Glomerular visceral epithelial cell (primary cell): ENCODE measurements around the gene GRID2.

Source experiments
- DNase-seq: peaks from one replicate; pipeline ENCODE4 v3.0.0-alpha.2; 2016; ENCODE audit errors: extremely low spot score

The GRID2 gene

GRCh38 chr4:93080316-93080715 is 776.5 kb downstream of the GRID2 start:
- DNase-seq = no peak

DNA sequence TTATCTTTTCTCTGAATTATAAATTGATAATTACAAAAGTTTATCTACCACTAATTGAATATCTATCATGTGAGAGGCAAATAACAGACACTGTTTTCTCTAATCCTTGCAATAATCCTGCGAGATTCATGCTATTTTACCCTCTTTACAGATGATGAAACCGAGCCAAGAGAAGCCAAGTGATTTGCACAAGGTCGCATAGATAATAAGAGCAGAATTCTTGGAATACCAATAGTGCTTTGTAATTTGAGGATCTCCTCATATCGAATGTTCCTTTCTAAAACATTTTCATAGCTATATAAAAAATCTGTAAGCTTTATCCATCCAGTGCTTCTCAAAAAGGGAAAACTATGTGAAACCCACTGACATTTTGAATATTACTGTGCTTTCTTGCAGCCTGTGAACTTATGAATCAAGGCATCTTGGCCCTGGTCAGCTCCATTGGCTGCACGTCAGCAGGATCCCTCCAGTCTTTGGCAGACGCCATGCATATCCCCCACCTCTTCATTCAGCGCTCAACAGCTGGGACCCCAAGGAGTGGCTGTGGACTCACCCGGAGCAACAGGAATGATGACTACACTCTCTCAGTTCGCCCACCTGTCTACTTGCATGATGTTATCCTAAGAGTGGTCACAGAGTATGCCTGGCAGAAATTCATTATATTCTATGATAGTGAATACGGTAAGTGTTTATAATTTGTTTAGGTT is 781.0 kb downstream of the GRID2 start:
- DNase-seq = no peak

GRCh38 chr4:93086356-93086755 is 782.6 kb downstream of the GRID2 start:
- no peak for DNase-seq

- no peak for DNase-seq
These were observed 789.0 kb downstream of the GRID2 start for GRCh38 chr4:93092765-93093164.

DNA sequence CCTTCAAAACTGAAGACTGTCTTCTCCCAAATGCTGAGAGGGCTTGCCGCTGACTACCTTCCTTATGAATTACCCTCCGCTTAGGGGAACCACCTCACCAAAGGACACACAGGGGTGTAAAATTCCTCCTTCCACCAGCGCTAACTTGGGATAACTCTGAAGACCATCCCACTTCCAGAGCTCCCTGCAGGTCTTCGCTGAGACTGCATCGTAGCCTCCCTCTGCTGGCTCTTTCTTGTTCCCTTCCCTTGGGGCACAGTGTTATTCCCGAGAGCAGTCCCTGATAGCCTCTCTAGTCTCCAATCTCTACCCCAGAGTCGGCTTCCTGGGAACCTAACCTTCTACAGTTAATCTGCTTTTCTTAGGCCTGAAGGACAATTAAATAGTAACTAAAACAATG is 799.3 kb downstream of the GRID2 start:
- no peak for DNase-seq

GRCh38 chr4:93116624-93117023 is 812.9 kb downstream of the GRID2 start:
- DNase-seq = no peak

DNA sequence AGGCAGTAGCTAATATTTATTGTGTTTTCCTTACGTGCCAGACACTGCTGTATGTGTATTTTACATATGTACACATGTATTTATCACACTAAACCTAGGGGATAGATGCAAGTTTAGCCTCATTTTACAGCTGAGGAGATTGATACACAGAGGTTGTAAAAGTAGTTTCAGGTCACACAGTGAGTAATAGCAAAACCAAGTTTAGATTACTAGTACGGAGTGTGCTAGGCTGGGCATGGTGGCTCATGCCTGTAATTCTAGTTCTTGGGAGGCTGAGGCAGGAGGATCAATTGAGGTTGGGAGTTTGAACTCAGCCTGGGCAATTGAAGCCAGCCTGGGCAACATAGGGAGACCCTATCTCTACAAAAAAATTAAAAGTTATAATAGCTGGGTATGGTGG is 823.7 kb downstream of the GRID2 start:
- no peak for DNase-seq

GRCh38 chr4:93132631-93133030 is 828.9 kb downstream of the GRID2 start:
- DNase-seq = no peak

DNA sequence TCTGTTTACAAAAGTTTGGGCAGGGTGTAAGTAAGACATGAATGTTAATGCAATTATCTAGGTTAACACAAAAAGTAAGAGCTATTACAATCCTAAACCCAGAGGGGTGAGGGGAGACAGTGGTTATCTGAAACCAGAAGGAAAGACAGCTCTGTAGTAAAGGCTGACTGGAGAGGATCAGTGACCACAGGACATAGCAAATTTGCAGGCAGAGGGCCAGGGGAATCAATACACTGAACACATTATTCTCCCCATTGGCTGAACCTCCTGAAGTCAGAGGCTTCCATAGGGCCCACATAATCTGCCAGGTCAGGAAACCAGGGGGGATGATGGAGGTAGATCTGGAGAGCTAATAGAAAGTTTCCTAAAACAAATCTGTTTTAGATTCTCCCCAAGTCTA is 835.4 kb downstream of the GRID2 start:
- no peak for DNase-seq

DNA sequence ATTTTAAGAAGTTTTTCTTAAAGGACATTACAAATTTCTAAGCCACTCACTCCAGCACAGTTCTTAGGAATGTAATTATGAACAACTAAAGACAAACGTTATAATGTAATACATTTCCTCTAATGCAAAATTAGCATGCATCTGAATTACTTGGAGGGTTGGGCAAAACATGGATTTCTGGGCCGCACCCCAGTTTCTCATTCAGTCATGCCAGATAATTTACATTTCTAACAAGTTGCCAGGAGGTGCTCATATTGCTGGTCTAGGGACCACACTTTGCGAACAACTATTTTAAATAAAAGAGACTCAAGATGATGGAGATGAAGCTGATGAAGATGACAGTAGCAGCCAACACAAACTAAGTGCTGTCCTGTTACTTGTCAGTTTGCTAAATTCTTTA is 840.1 kb downstream of the GRID2 start:
- no peak for DNase-seq

GRCh38 chr4:93144644-93145043 is 840.9 kb downstream of the GRID2 start:
- DNase-seq = no peak

GRCh38 chr4:93147524-93148212 is 843.9 kb downstream of the GRID2 start:
- no peak for DNase-seq

GRCh38 chr4:93152491-93152890 is 848.7 kb downstream of the GRID2 start:
- DNase-seq = no peak

GRCh38 chr4:93157986-93158385 is 854.2 kb downstream of the GRID2 start:
- no peak for DNase-seq

GRCh38 chr4:93168053-93168452 is 864.3 kb downstream of the GRID2 start:
- DNase-seq = no peak

DNA sequence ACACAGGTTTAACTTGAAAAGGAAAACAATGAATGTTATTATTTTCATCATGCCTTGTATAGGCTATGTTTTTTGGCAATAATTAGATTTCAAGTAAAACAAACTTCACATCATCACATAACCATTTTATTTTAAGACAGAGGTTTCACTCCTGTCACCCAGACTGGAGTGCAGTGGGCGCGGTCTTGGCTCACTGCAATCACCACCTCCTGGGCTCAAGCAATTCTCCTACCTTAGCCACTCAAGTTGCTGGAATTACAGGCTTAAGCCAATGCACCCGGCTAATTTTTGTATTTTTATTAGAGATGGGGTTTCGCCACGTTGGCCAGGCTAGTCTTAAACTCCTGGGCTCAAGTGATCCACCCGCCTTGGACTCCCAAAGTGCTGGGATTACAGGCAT is 866.2 kb downstream of the GRID2 start:
- DNase-seq = no peak

DNA sequence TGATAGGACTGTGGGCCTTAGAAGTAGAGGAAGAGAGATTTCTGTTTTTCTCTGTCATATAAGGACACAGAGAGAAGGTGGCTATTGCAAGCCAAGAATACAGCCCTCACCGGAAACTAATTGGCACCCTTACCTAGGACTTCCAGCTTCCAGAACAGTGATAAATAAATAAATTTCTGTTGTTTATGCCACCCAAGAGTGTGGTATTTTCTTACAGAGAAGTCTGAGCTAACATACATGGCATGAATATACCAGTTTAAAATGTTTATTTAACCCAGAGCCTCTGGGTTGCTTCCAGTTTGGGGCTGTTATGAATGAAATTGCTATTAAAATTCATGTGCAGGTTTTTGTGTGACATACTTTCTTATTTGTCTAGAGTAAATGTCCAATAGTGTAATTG is 870.8 kb downstream of the GRID2 start:
- no peak for DNase-seq

DNA sequence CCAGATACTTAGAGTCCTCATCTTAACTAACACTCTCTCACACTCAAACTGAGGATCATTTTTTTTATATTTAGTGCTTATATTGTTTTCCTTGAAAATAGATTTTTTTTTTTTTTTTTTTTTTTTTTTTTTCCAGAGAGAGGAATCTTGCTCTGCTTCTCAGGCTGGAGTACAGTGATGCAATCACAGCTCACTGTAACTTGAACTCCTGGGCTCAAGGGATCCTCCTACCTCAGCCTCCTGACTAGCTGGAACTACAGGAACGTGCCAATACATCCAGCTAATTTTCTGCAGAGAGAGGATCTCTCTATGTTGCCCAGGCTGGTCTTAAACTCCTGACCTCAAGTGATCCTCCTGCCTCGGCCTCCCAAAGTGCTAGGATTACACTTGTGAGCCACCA is 874.5 kb downstream of the GRID2 start:
- no peak for DNase-seq

- no peak for DNase-seq
These were observed 875.3 kb downstream of the GRID2 start for GRCh38 chr4:93179044-93179443.

DNA sequence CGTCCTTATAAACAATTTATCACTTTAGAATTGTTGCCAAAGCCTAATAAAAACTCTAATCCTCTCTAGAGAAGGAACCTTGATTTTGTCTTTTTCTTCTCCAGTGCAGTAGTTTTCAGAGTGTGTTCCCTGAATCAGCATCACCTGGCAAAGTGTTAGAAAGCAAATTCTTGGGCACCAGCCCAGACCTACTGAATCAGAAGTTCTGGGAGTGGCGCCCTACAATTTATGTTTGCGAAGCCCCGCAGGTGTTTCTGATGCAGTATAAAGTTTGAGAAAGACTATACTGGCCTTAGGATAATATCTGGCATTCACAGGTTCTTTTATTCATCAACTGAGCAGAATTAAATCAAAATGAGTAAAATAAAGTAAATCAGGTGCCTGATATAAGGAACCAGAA is 879.0 kb downstream of the GRID2 start:
- DNase-seq = no peak

- DNase-seq = no peak
These were observed 879.8 kb downstream of the GRID2 start for GRCh38 chr4:93183576-93183975.

- no peak for DNase-seq
These were observed 880.3 kb downstream of the GRID2 start for GRCh38 chr4:93184053-93184452.

DNA sequence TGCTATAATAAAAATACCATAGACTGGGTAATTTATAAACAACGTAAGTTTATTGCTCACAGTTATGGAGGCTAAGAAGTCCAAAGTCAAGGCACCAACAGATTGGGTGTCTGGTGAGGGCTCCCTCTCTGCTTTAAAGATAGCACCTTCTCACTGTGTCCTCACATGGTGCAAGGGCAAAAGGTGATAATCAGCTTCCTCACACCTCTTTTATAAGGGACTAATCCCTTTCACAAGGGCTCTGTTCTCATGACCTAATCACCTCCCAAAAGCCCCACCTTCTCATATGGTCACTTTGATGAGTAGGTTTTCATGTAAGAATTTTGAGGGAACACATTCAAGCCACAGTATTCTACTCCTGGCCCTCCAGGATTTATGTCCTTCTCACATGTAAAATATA is 883.1 kb downstream of the GRID2 start:
- DNase-seq = no peak

DNA sequence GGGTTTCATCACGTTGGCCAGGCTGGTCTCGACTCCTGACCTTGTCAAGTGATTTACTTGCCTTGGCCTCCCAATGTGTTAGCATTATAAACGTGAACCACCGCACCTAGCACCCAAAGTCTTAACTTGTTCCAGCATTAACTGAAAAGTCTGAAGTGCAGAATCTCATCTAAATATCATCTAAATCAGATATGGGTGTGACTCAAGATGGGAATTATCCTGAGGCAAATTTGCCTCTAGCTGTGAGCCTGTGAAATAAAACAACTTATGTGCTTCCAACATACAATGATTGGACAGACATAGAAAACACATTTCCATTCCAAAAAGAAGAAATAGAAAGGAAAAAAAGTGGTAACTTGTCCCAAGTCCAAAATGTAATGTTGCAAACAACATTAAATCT is 883.7 kb downstream of the GRID2 start:
- DNase-seq = no peak
